Kidney (tissue), 22 donors: ENCODE data around the gene SERTAD1. TPM values are rescaled to one million over a fixed set of nuclear protein-coding genes. Genes with fewer than 3 reads are reported as not detected.
A peak's percentile ranks its signal among the peaks of the same experiment; 100 is the strongest.

Experiments
- DNase-seq, 5 donors: peaks; one replicate each; pipeline ENCODE4 v3.0.0-alpha.2; 2013 to 2020
- FAIRE-seq: peaks from 2 replicates; lab custom pipeline; 2012; peaks lifted over from hg19 to GRCh38; lab: Jason Lieb, UNC
- H3K27ac ChIP-seq, 2 donors: one replicate each; pipeline ENCODE4 v1.7.0; 2013; ENCODE audit warnings: low read depth in 2 of 2, low read length in 2 of 2, inconsistent platforms in 1 of 2
- H3K27me3 ChIP-seq: one replicate; pipeline ENCODE4 v1.7.1; 2013; ENCODE audit warnings: low read length, inconsistent platforms; ENCODE audit not compliant: control insufficient read depth, insufficient read depth
- H3K36me3 ChIP-seq, 3 donors: one replicate each; pipeline versions ENCODE4 v1.7.0 to v1.7.1; 2013; ENCODE audit warnings: low read length in 3 of 3, control low read depth in 1 of 3, inconsistent platforms in 1 of 3; ENCODE audit not compliant: insufficient read depth in 3 of 3, control insufficient read depth in 2 of 3
- H3K4me1 ChIP-seq, 3 donors: one replicate each; pipeline versions ENCODE4 v1.7.0 to v1.7.1; 2013; ENCODE audit warnings: low read length in 3 of 3, inconsistent platforms in 1 of 3, low read depth in 1 of 3; ENCODE audit not compliant: control insufficient read depth in 2 of 3, insufficient read depth in 2 of 3
- H3K4me3 ChIP-seq, 3 donors: one replicate each; pipeline versions ENCODE4 v1.7.0 to v1.8.1; 2013; ENCODE audit warnings: low read length in 3 of 3, control low read depth in 1 of 3, inconsistent platforms in 1 of 3
- H3K9ac ChIP-seq, 3 donors: one replicate each; pipeline versions ENCODE4 v1.7.0 to v1.7.1; 2013; ENCODE audit warnings: low read length in 3 of 3, control low read depth in 1 of 3, inconsistent platforms in 1 of 3
- H3K9me3 ChIP-seq, 3 donors: one replicate each; pipeline versions ENCODE4 v1.7.0 to v1.7.1; 2013; ENCODE audit warnings: low read length in 3 of 3, control low read depth in 1 of 3, inconsistent platforms in 1 of 3; ENCODE audit not compliant: control insufficient read depth in 2 of 3, insufficient read depth in 1 of 3
- intact Hi-C: fragments of 100-400 bp; cut with DNase I; formaldehyde crosslinking; loops from one replicate; pipeline ENCODE4 v1.11.1; 2022
- long read RNA-seq, 10 donors: library from polyadenylated mRNA in 1 of 10; unstranded in 1 of 10; transcript quantifications; one replicate each; pipeline ENCODE4 v2.0.0 and lab custom pipeline, GENCODE V29; 2021 to 2026
- polyA plus RNA-seq: library from polyadenylated mRNA; stranded (reverse); fragments of 350-450 nt; fragmentation: Illumina TruSeq; extraction: RNeasy Lipid Tissue Mini Kit (QIAGEN cat#74804); gene quantifications from one replicate; pipeline ENCODE4 v1.2.3, GENCODE V29; 2014; ENCODE audit warnings: low read depth, low replicate concordance; ENCODE audit not compliant: insufficient read depth
- total RNA-seq: library from RNA; stranded (reverse); fragmentation: NEBNext Ultra II Directional; extraction: Animal tissue kit (Norgen Biotek cat#: 25700); gene quantifications from one replicate; pipeline ENCODE4 v1.2.1, GENCODE V29; 2021
- TF ChIP-seq, protein P1 (sequence below): IDR thresholded peaks from 3 replicates; pipeline ENCODE4 v1.5.1; 2012; ENCODE audit warnings: mild to moderate bottlenecking, moderate library complexity, borderline replicate concordance; ENCODE audit not compliant: insufficient read depth; ENCODE audit errors: extremely low read depth
- donor health status: control.
- donor health status: control.
- donor health status: control.
- donor health status: control.
- donor health status: control.
- donor health status: DM: yes; HTN: yes; CAD: no.
- donor health status: Normal renal cell carcinoma (clear cell type).

The SERTAD1 gene
- total RNA-seq (14.8 TPM), polyA plus RNA-seq (18.2 TPM)
- long read RNA-seq, donor 1, transcript SERTAD1-201 (2 exons, 2,114 nt): major isoform, 5 of 5 reads
- long read RNA-seq, donor 1, partial matches to known transcripts: 0 of 5 reads
- long read RNA-seq, donor 1, other reads (novel, unspliced or antisense): 0 of 5 reads
- long read RNA-seq, donor 2, transcript SERTAD1-201 (2 exons, 2,114 nt): major isoform, 10 of 10 reads
- long read RNA-seq, donor 2, partial matches to known transcripts: 0 of 10 reads
- long read RNA-seq, donor 2, other reads (novel, unspliced or antisense): 0 of 10 reads
- long read RNA-seq, donor 3, transcript SERTAD1-201 (2 exons, 2,114 nt): major isoform, 9 of 9 reads
- long read RNA-seq, donor 3, partial matches to known transcripts: 0 of 9 reads
- long read RNA-seq, donor 3, other reads (novel, unspliced or antisense): 0 of 9 reads
- long read RNA-seq, donor 4, partial matches to known transcripts: 0 of 4 reads
- long read RNA-seq, donor 4, other reads (novel, unspliced or antisense): 0 of 4 reads
- long read RNA-seq, donor 5: 0 reads
- long read RNA-seq, donor 6, partial matches to known transcripts: 0 of 4 reads
- long read RNA-seq, donor 6, other reads (novel, unspliced or antisense): 0 of 4 reads
- long read RNA-seq, donor 7, transcript SERTAD1-201 (2 exons, 2,114 nt): major isoform, 13 of 16 reads
- long read RNA-seq, donor 7, partial matches to known transcripts: 0 of 16 reads
- long read RNA-seq, donor 7, other reads (novel, unspliced or antisense): 3 of 16 reads
- long read RNA-seq, donor 8, transcript SERTAD1-201 (2 exons, 2,114 nt): major isoform, 10 of 10 reads
- long read RNA-seq, donor 8, partial matches to known transcripts: 0 of 10 reads
- long read RNA-seq, donor 8, other reads (novel, unspliced or antisense): 0 of 10 reads
- long read RNA-seq, donor 9, transcript SERTAD1-201 (2 exons, 2,114 nt): major isoform, 7 of 7 reads
- long read RNA-seq, donor 9, partial matches to known transcripts: 0 of 7 reads
- long read RNA-seq, donor 9, other reads (novel, unspliced or antisense): 0 of 7 reads
- long read RNA-seq, donor 10, transcript SERTAD1-201 (2 exons, 2,114 nt): major isoform, 9 of 9 reads
- long read RNA-seq, donor 10, partial matches to known transcripts: 0 of 9 reads
- long read RNA-seq, donor 10, other reads (novel, unspliced or antisense): 0 of 9 reads

DNA sequence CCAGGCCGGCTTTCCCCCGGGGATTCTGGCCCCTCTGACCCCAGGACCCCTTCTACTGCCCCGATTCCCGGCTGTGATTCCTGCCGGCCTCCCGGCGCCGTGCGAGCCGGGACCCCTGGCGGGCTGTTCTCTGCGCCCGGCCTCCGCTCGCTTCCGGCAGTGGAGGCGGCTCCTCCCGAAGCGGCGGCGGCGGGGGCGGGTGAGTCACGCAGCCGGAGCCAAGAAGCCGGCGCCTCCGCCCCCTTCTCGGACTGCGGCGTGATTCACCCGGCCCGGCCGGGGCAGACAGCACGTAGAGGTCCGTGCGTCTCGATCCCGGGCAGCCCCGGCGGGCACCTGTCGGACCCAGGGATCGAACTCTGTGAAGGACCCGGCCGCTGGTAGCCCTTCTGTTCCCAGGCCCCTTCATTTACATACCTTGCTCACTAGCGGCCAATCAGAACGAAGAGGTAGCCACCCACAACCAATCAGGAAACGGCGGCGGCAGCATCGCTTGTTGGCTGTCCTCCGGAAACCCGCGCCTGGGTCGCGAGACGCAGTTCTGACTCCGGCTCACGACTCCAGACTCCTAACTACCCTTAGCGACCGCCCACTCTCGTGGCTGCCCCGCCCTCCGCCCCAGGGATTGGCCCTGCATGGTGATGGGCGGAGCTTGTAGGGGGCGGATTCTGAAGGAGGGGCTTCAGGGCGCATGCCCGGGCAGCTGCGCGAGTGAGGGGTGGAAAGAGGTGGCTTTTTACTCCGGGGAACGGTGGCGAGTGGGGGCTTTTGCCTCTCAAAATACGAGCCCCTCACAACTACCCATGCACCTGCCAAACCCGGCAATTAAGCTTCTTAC is at the start of gene SERTAD1:
Gene SERTAD1 (minus strand): TSS at position 543 of the 838 bp plus-strand sequence. CDS start 2,446 bp downstream, outside the sequence.
- peaks cover 0 to 7% (median 3%) of the 10 kb centered on the region in 3 donors for H3K4me1 ChIP-seq
- no peaks in the 10 kb centered on the region for H3K9me3 ChIP-seq
- DNase-seq (peak; percentile 100), FAIRE-seq (peak; percentile 98)
- peaks cover 0 to 18% (median 4%) of the 10 kb centered on the region in 3 donors for H3K36me3 ChIP-seq
- H3K27ac ChIP-seq: peak within 1 kb of the TSS; percentile 96 to 98
- H3K4me3 ChIP-seq: peak within 1 kb of the TSS; percentile 83 to 99 (median 96)
- TF ChIP-seq, protein P1, sequence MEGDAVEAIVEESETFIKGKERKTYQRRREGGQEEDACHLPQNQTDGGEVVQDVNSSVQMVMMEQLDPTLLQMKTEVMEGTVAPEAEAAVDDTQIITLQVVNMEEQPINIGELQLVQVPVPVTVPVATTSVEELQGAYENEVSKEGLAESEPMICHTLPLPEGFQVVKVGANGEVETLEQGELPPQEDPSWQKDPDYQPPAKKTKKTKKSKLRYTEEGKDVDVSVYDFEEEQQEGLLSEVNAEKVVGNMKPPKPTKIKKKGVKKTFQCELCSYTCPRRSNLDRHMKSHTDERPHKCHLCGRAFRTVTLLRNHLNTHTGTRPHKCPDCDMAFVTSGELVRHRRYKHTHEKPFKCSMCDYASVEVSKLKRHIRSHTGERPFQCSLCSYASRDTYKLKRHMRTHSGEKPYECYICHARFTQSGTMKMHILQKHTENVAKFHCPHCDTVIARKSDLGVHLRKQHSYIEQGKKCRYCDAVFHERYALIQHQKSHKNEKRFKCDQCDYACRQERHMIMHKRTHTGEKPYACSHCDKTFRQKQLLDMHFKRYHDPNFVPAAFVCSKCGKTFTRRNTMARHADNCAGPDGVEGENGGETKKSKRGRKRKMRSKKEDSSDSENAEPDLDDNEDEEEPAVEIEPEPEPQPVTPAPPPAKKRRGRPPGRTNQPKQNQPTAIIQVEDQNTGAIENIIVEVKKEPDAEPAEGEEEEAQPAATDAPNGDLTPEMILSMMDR: peak; percentile 50
- intact Hi-C loops: no loop called here
- peak within 1 kb of the TSS; percentile 73 to 99 (median 81) for H3K9ac ChIP-seq
- no peaks in the 10 kb centered on the region for H3K27me3 ChIP-seq

DNA sequence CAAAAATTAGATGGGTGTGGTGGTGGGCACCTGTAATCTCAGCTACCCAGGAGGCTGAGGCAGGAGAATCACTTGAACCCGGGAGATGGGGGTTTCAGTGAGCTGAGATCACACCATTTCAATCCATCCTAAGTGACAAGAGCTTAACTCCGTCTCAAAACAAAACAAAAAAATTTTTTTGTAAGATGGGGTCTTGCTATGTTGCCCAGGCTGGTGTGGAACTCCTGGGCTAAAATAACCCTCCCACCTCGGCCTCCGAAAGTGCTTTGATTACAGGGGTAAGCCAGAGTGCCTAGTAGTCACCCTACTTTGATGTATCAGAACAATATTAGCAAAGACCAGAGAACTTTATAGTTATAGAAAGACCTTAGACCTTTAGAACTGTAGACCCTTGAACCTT is 48.9 kb upstream of the SERTAD1 start:
- H3K36me3 ChIP-seq: no peaks in the 10 kb centered on the region
- FAIRE-seq: no peak
- no peak overlapping the region for H3K27ac ChIP-seq
- H3K4me1 ChIP-seq: no peaks in the 10 kb centered on the region
- intact Hi-C loops: no loop called here
- H3K4me3 ChIP-seq: no peak overlapping the region
- no peaks in the 10 kb centered on the region for H3K27me3 ChIP-seq
- no peak for DNase-seq
- TF ChIP-seq, protein P1: no peak
- no peak overlapping the region for H3K9ac ChIP-seq
- H3K9me3 ChIP-seq: no peaks in the 10 kb centered on the region

GRCh38 chr19:40472516-40472915 is 46.7 kb upstream of the SERTAD1 start:
- no peaks in the 10 kb centered on the region for H3K4me1 ChIP-seq
- no peak for DNase-seq
- no peaks in the 10 kb centered on the region for H3K9me3 ChIP-seq
- no peak overlapping the region for H3K4me3 ChIP-seq
- FAIRE-seq: no peak
- intact Hi-C loops: no loop called here
- no peak overlapping the region for H3K9ac ChIP-seq
- no peak overlapping the region for H3K27ac ChIP-seq
- TF ChIP-seq, protein P1: no peak
- H3K36me3 ChIP-seq: no peaks in the 10 kb centered on the region
- peaks cover 6% of the 10 kb centered on the region for H3K27me3 ChIP-seq
